AG09309 (cell line): ENCODE results near the gene MBNL1.
A peak's percentile ranks its signal among the peaks of the same experiment; 100 is the strongest.

ENCODE experiments used
- DNase-seq: peaks from one replicate; pipeline ENCODE4 v3.0.0-alpha.2; 2010; ENCODE audit warnings: low read depth
- H3K4me3 ChIP-seq: 2 replicates; pipeline ENCODE4 v1.5.1; 2011; ENCODE audit warnings: mild to moderate bottlenecking, low read depth, low read length, moderate library complexity; ENCODE audit not compliant: control insufficient read depth
- TF ChIP-seq, protein P1 (sequence below): IDR thresholded peaks from 2 replicates; pipeline ENCODE4 v1.5.1; 2011; ENCODE audit warnings: mild to moderate bottlenecking, low read depth, low read length, inconsistent platforms; ENCODE audit not compliant: insufficient read depth, control insufficient read depth; ENCODE audit errors: missing control alignments

The MBNL1 gene

DNA sequence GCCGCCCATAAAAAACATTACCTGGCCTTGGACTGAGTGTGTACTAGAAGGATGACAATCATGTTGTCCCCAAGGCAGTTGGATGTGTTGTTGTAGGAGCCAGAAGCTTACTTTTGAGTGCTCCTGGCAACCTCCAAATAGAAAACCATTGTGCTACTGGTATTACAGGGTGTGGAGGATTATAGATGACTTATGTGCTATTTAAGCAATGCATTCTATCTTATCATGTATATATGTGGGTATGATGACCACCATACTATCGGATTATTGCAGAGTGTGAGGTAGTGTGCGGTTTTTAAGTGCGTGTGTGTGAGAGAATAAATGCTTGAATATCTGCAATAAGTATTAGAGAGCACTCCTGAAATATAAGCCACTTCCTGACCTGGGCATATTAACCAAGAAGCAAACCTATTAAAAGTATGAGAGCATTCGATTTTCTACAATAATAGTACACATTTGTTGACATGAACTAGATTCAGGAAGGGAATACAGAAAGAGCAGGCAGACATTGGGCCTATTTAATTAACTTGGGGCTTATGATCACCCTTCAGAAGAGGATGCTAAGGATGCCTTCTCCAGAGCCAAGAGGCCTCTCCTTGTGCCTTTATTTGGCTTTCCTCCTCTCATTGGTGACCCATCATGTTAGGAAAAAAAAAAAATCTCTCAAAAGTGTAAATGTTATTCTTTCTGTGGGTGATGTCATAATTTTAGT is 11.7 kb upstream of the MBNL1 start:
- H3K4me3 ChIP-seq: no peak overlapping the region
- no peak for DNase-seq
- TF ChIP-seq, protein P1, sequence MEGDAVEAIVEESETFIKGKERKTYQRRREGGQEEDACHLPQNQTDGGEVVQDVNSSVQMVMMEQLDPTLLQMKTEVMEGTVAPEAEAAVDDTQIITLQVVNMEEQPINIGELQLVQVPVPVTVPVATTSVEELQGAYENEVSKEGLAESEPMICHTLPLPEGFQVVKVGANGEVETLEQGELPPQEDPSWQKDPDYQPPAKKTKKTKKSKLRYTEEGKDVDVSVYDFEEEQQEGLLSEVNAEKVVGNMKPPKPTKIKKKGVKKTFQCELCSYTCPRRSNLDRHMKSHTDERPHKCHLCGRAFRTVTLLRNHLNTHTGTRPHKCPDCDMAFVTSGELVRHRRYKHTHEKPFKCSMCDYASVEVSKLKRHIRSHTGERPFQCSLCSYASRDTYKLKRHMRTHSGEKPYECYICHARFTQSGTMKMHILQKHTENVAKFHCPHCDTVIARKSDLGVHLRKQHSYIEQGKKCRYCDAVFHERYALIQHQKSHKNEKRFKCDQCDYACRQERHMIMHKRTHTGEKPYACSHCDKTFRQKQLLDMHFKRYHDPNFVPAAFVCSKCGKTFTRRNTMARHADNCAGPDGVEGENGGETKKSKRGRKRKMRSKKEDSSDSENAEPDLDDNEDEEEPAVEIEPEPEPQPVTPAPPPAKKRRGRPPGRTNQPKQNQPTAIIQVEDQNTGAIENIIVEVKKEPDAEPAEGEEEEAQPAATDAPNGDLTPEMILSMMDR: no peak

DNA sequence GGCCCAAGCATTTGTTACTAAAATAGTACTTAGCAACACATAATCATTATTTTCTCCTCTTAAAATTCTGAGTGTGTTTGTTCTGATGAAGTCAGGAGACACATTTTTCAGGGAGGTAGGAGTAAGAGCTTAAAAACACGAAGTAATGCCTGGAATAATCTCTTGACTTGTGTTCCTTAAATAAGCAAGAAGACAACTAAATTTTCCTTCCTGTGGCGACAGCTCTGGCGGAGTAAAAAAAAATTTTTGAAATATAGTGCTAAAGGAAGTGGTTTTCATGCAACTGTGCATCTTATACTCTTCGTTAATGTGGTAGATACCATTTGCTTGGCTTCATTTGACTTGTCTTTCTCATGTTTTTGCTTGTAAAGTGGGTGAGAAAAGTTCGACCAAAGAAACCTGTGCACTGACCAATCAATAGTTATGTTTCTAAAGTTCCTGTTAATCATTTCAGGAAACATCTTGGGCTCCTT is 11.1 kb upstream of the MBNL1 start:
- TF ChIP-seq, protein P1: no peak
- DNase-seq: no peak
- H3K4me3 ChIP-seq: no peak overlapping the region

DNA sequence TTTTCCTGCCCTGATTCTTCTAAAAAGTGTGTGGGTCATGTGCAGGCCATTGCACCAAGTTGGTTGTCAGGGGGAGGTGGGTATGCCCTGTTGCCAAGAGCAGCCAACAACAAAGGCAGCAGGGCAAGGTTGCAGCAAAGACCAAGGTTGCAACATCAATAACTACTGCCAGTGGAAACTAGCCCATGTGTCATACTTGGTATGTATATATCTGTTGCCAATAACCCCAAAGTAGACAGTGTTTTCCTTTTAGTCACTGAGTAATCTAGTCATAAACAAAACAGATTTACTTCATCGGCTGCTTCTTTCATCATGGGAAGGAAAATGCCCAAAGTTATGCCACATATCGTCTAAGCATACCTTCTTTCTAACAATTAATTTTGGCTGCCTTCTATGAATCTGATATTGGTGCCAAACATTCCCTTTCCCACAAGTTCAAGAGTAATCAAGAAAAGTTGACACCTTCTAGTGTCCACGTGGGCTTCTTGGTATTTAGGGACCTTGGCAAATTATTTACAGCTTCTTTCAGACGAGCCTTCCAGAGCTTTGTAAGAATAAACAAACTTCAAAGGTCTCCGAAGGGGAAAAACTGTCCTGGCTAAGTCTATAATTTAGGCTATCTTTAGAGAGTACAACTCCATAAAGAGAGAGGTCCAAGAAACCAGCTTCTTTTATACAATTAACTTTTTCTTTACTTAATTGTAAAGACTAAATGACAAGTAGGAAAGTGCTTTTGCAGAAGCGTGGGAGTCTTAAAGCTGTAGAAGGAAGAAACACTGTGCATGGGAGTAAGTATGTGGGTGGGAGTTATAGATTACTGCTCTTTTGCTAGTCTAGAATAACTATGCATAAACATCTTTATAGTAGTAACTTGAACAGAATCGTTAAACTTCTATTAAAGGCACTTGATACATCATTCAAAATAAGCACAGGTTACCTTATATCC is 10.0 kb upstream of the MBNL1 start:
- peak; percentile 98 for DNase-seq
- TF ChIP-seq, protein P1: no peak
- H3K4me3 ChIP-seq: no peak overlapping the region

DNA sequence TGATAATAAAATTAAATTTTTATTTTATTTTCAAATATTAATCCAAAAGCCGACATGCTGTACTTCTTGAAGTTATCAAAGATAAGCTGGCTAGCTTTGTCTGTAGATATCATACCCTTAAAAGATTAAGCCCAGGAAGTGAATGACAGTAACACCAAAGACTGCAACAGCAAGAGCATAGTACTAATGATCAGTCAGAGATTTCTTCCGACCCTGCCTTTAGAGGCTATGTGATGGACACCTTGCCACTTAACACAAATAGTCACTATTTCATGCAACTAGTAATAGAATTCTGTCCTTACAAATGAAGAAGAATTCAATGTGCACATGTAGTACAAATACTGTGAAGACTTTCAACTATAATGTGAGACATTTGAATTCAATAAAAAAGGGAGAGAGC is 9.3 kb upstream of the MBNL1 start:
- TF ChIP-seq, protein P1: no peak
- H3K4me3 ChIP-seq: no peak overlapping the region
- DNase-seq: no peak

DNA sequence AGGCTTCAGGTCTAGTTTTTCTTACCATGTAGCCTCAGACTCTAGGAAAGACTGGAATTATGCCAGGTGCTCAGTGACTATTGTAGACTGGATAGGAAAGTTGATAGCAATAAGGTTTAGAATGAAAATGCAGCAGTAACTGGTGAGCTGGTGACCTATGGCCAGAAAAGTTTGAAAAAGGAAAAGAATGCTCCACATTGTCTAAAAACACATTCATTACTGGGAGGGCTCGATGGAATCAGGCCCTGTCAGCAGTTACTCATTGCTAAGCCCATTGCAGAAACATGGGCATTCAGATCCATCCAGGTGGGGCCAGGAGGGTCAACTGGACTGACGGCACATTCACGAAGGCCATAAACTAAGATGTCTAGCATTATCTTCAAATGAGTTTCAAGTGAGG is 8.7 kb upstream of the MBNL1 start:
- DNase-seq: no peak
- TF ChIP-seq, protein P1: no peak
- H3K4me3 ChIP-seq: no peak overlapping the region

DNA sequence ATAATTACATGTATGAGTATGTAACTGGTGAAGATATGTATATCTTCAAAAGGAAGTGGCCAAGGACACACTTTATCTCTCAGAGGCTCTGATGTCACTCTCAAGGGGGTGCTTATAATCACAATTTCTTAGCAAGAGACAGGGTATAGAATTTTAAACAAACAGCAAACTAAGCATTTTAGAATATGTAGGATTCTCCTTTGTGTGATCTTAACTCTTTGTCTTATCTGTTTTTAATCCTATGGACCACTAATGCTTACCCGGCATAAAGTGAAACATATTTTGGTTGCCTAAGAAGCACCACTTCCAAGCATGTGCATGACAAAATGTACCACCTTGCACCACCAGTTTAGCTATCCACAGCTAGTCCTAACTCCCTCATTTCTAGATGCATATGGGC is 8.2 kb upstream of the MBNL1 start:
- TF ChIP-seq, protein P1: no peak
- DNase-seq: no peak
- no peak overlapping the region for H3K4me3 ChIP-seq
